Measurements from ENCODE around the gene NEDD9. TPM values are rescaled to one million over a fixed set of nuclear protein-coding genes. Genes with fewer than 3 reads are reported as not detected.

The NEDD9 gene
- total and polyA plus RNA-seq, 2 donors (not counting 1 experiment from before 2014, with no cell fraction given) = 38.9 to 46.2 TPM

DNA sequence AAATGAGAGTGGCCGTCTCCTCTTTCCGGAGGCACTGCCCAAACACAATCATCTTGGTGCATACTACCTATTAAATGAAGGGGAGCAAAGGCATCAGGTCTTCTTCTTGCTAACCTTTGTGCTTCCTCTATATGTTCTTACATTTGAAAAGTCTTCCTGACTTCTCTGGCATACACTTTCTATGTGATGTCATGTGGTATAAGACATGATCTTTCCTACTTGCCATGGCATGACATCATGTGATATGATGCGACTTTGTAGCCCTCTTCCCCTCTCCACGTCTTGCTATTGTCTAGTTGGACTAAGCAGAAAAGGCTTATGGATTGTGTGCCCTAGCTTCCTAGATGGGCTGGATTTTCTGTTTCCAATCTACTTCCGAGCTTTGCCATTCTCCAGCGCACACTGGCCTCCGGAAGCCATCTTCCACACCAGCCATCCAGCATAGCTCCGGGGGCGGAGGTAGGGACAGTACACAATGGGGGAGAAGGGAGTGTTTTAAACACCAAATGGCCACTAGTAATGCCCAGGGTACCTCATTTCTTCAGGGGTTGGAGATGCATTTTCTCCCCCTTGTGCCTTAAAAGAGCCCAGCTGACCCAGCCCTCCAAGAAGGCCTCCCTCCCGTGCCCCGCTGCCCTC, 8.8 kb upstream of the NEDD9 start:
- Mint-ChIP-seq H3K4me3 (no peak overlapping the region), H3K9me3 (ENCODE audit: insufficient read depth) (no peaks in the 10 kb centered on the region), H3K4me1 (peaks cover 22% of the 10 kb centered on the region), H3K27ac (no peak overlapping the region), H3K27me3 (no peaks in the 10 kb centered on the region)
- ChIA-PET POLR2A (no interaction called here), CTCF (interaction anchor here (0.7 kb wide), 1 partner anchor 10 kb away, joined by 3 read pairs; no protein-coding TSS in a partner anchor)
- no peaks in the 10 kb centered on the region for H4K20me1 ChIP-seq (ENCODE audit: control insufficient read depth, insufficient read depth, low read length, poor library complexity, severe bottlenecking)
- no peak overlapping the region for H3K4me3 ChIP-seq (ENCODE audit: control extremely low read depth in 1 of 5, extremely low read depth in 1 of 5, insufficient read depth in 1 of 5, low read depth in 2 of 5, low read length in 4 of 5)
- H2AFZ ChIP-seq (ENCODE audit: insufficient read depth, low read depth, low read length, poor library complexity, severe bottlenecking) = no peak overlapping the region
- H3K4me1 ChIP-seq (ENCODE audit: control insufficient read depth in 2 of 2, insufficient read depth in 2 of 2, low read length in 2 of 2) = peaks cover 9 to 12% of the 10 kb centered on the region in 2 donors
- peaks cover 0 to 41% of the 10 kb centered on the region in 2 experiments for H3K36me3 ChIP-seq (replicated peaks in 1 of 2; ENCODE audit: control extremely low read depth in 1 of 2, control insufficient read depth in 1 of 2, extremely low read depth in 1 of 2, insufficient read depth in 2 of 2, low read length in 1 of 2)
- no peak overlapping the region for H3K9ac ChIP-seq (ENCODE audit: low read length)
- H3K27me3 ChIP-seq (replicated peaks in 1 of 4; ENCODE audit: control extremely low read depth in 1 of 4, control insufficient read depth in 3 of 4, insufficient read depth in 4 of 4, low read length in 3 of 4) = no peaks in the 10 kb centered on the region
- H3K79me2 ChIP-seq (ENCODE audit: control insufficient read depth, insufficient read depth, low read length) = peaks cover 50% of the 10 kb centered on the region
- no peak overlapping the region for H3K4me2 ChIP-seq (replicated peaks; ENCODE audit: low read depth, low read length, poor library complexity, severe bottlenecking)
- no peak for ATAC-seq (ENCODE audit: low read depth)
- no peak overlapping the region for H3K27ac ChIP-seq (ENCODE audit: low read length in 2 of 2)
- no peaks in the 10 kb centered on the region for H3K9me3 ChIP-seq (ENCODE audit: control extremely low read depth in 1 of 3, control insufficient read depth in 2 of 3, insufficient read depth in 1 of 3, low read length in 2 of 3)
- TF ChIP-seq, protein P1, sequence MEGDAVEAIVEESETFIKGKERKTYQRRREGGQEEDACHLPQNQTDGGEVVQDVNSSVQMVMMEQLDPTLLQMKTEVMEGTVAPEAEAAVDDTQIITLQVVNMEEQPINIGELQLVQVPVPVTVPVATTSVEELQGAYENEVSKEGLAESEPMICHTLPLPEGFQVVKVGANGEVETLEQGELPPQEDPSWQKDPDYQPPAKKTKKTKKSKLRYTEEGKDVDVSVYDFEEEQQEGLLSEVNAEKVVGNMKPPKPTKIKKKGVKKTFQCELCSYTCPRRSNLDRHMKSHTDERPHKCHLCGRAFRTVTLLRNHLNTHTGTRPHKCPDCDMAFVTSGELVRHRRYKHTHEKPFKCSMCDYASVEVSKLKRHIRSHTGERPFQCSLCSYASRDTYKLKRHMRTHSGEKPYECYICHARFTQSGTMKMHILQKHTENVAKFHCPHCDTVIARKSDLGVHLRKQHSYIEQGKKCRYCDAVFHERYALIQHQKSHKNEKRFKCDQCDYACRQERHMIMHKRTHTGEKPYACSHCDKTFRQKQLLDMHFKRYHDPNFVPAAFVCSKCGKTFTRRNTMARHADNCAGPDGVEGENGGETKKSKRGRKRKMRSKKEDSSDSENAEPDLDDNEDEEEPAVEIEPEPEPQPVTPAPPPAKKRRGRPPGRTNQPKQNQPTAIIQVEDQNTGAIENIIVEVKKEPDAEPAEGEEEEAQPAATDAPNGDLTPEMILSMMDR (IDR thresholded peaks at IDR 0.05) = no peak
- TF ChIP-seq EZH2 (IDR thresholded peaks at IDR 0.05; ENCODE audit: borderline replicate concordance, insufficient read depth, low read depth, low read length, poor library complexity, severe bottlenecking) = no peak
- 100% methylated on average over 2 of the region's 11 CpGs for WGBS (ENCODE audit: insufficient coverage)
- intact Hi-C loops (cut with micrococcal nuclease) = no loop called here
- DNase-seq = no peak

GRCh38 chr6:11237956-11238355, 5.5 kb upstream of the NEDD9 start:
- H3K36me3 ChIP-seq (replicated peaks in 1 of 2; ENCODE audit: control extremely low read depth in 1 of 2, control insufficient read depth in 1 of 2, extremely low read depth in 1 of 2, insufficient read depth in 2 of 2, low read length in 1 of 2) = peaks cover 0 to 21% of the 10 kb centered on the region in 2 experiments
- Mint-ChIP-seq H3K4me3 (no peak overlapping the region), H3K27me3 (no peaks in the 10 kb centered on the region), H3K4me1 (peaks cover 38% of the 10 kb centered on the region), H3K27ac (no peak overlapping the region), H3K9me3 (ENCODE audit: insufficient read depth) (no peaks in the 10 kb centered on the region)
- ATAC-seq (ENCODE audit: low read depth) = no peak
- H3K79me2 ChIP-seq (ENCODE audit: control insufficient read depth, insufficient read depth, low read length) = peaks cover 34% of the 10 kb centered on the region
- peaks cover 25 to 27% of the 10 kb centered on the region in 2 donors for H3K4me1 ChIP-seq (ENCODE audit: control insufficient read depth in 2 of 2, insufficient read depth in 2 of 2, low read length in 2 of 2)
- H3K9me3 ChIP-seq (ENCODE audit: control extremely low read depth in 1 of 3, control insufficient read depth in 2 of 3, insufficient read depth in 1 of 3, low read length in 2 of 3) = no peaks in the 10 kb centered on the region
- CTCF ChIA-PET = interaction anchor here (0.6 to 1.6 kb wide), 3 partner anchors 14 to 258 kb away, joined by 3 to 6 read pairs (median 5); no protein-coding TSS in a partner anchor
- no CpG with 5 or more reads among the region's 4 CpGs for WGBS (ENCODE audit: insufficient coverage)
- H3K27ac ChIP-seq (ENCODE audit: low read length in 2 of 2) = no peak overlapping the region
- no peak overlapping the region for H3K4me2 ChIP-seq (replicated peaks; ENCODE audit: low read depth, low read length, poor library complexity, severe bottlenecking)
- no peak for DNase-seq
- TF ChIP-seq, protein P1 (IDR thresholded peaks at IDR 0.05) = no peak
- no peak for TF ChIP-seq EZH2 (IDR thresholded peaks at IDR 0.05; ENCODE audit: borderline replicate concordance, insufficient read depth, low read depth, low read length, poor library complexity, severe bottlenecking)
- no peaks in the 10 kb centered on the region for H4K20me1 ChIP-seq (ENCODE audit: control insufficient read depth, insufficient read depth, low read length, poor library complexity, severe bottlenecking)
- no peak overlapping the region for H3K4me3 ChIP-seq (ENCODE audit: control extremely low read depth in 1 of 5, extremely low read depth in 1 of 5, insufficient read depth in 1 of 5, low read depth in 2 of 5, low read length in 4 of 5)
- H2AFZ ChIP-seq (ENCODE audit: insufficient read depth, low read depth, low read length, poor library complexity, severe bottlenecking) = no peak overlapping the region
- no peaks in the 10 kb centered on the region for H3K27me3 ChIP-seq (replicated peaks in 1 of 4; ENCODE audit: control extremely low read depth in 1 of 4, control insufficient read depth in 3 of 4, insufficient read depth in 4 of 4, low read length in 3 of 4)
- intact Hi-C loops (cut with micrococcal nuclease) = no loop called here
- H3K9ac ChIP-seq (ENCODE audit: low read length) = no peak overlapping the region
- POLR2A ChIA-PET = no interaction called here

Measured in B cell (primary cell).